Activated CD4-positive, alpha-beta T cell treated with anti-CD3 and anti-CD28 coated beads, Interleukin-2, amount 50 U/mL, for 48 hours (primary cell): Measurements from ENCODE around the gene ZNF688.
A peak's percentile ranks its signal among the peaks of the same experiment; 100 is the strongest.
"Not testable (repeated sequence)": the region's sequence is repeated elsewhere in the genome, so short reads cannot be mapped to it uniquely, and the experiment has no call there.

ENCODE experiments used
- DNase-seq, 2 experiments: peaks; one replicate each; pipeline ENCODE4 v3.0.0-alpha.2; 2020

The ZNF688 gene

GRCh38 chr16:30532285-30533145, 39.0 kb downstream of the ZNF688 start:
- no peak for DNase-seq

- no peak for DNase-seq
These were observed 41.1 kb downstream of the ZNF688 start for GRCh38 chr16:30530163-30531037.

- no peak for DNase-seq
These were observed 42.6 kb downstream of the ZNF688 start for GRCh38 chr16:30528799-30529457.

- DNase-seq: no peak
These were observed 43.8 kb downstream of the ZNF688 start for GRCh38 chr16:30527635-30528178.

- peak; percentile 98 for DNase-seq
These were observed 44.5 kb downstream of the ZNF688 start for GRCh38 chr16:30526823-30527634.

- DNase-seq: peak; percentile 37 to 40
These were observed 45.2 kb downstream of the ZNF688 start, which contains the start of gene ZNF768 for GRCh38 chr16:30526137-30526822. Gene ZNF768, minus strand, starts transcription at chr16:30526566. Its CDS starts 153 bp downstream, at chr16:30526413.

GRCh38 chr16:30525844-30526136, 45.7 kb downstream of the ZNF688 start:
- DNase-seq: no peak

- no peak for DNase-seq
These were observed 46.6 kb downstream of the ZNF688 start for GRCh38 chr16:30524575-30525568.

- DNase-seq: no peak
These were observed 47.5 kb downstream of the ZNF688 start for GRCh38 chr16:30523768-30524574.

- DNase-seq: not testable (repeated sequence)
These were observed 48.6 kb downstream of the ZNF688 start for GRCh38 chr16:30522702-30523463.

- DNase-seq: no peak
These were observed 49.5 kb downstream of the ZNF688 start for GRCh38 chr16:30521873-30522641.

- DNase-seq: no peak
These were observed 50.0 kb downstream of the ZNF688 start for GRCh38 chr16:30521476-30521872.
